ENCODE results near the gene TMEM273. TPM values are rescaled to one million over a fixed set of nuclear protein-coding genes. Genes with fewer than 3 reads are reported as not detected.
A peak's percentile ranks its signal among the peaks of the same experiment; 100 is the strongest.

TMEM273 gene
- total RNA-seq, 4 donors from 2014 or later: 2.7 to 16.2 (median 10.2) TPM

- Histone ChIP-seq H3K27me3 (no peaks in the 10 kb centered on the region), H3K4me3 (no peak overlapping the region), H3K9me3 (no peaks in the 10 kb centered on the region), H3K36me3 (no peaks in the 10 kb centered on the region), H3K4me1 (no peaks in the 10 kb centered on the region), H3K27ac (no peak overlapping the region)
- peak in 1 of 3 donors; percentile 14 for DNase-seq
- TF ChIP-seq POLR2A (IDR thresholded peaks at IDR 0.05) (no peak), CTCF (IDR thresholded peaks at IDR 0.05) (no peak)
Observed at GRCh38 chr10:49207936-49208487, 19.8 kb upstream of the TMEM273 start.

- DNase-seq: no peak
- Histone ChIP-seq H3K27ac (no peak overlapping the region), H3K9me3 (no peaks in the 10 kb centered on the region), H3K36me3 (no peaks in the 10 kb centered on the region), H3K27me3 (no peaks in the 10 kb centered on the region), H3K4me3 (no peak overlapping the region), H3K4me1 (no peaks in the 10 kb centered on the region)
- TF ChIP-seq CTCF (IDR thresholded peaks at IDR 0.05): no peak
- TF ChIP-seq POLR2A (IDR thresholded peaks at IDR 0.05): no peak
Observed at GRCh38 chr10:49207113-49207512, 18.9 kb upstream of the TMEM273 start.

GRCh38 chr10:49205206-49205605 is 17.0 kb upstream of the TMEM273 start:
- no peak overlapping the region for H3K4me3 ChIP-seq
- TF ChIP-seq POLR2A (IDR thresholded peaks at IDR 0.05): no peak
- no peak for TF ChIP-seq CTCF (IDR thresholded peaks at IDR 0.05)
- no peak for DNase-seq
- H3K36me3 ChIP-seq: no peaks in the 10 kb centered on the region
- H3K27ac ChIP-seq: no peak overlapping the region
- H3K9me3 ChIP-seq: no peaks in the 10 kb centered on the region
- H3K4me1 ChIP-seq: no peaks in the 10 kb centered on the region
- no peaks in the 10 kb centered on the region for H3K27me3 ChIP-seq

GRCh38 chr10:49204119-49204518 is 15.9 kb upstream of the TMEM273 start:
- H3K4me1 ChIP-seq: no peaks in the 10 kb centered on the region
- DNase-seq: no peak
- no peak overlapping the region for H3K4me3 ChIP-seq
- no peaks in the 10 kb centered on the region for H3K27me3 ChIP-seq
- H3K9me3 ChIP-seq: no peaks in the 10 kb centered on the region
- TF ChIP-seq POLR2A (IDR thresholded peaks at IDR 0.05) (no peak), CTCF (IDR thresholded peaks at IDR 0.05) (no peak)
- H3K36me3 ChIP-seq: no peaks in the 10 kb centered on the region
- no peak overlapping the region for H3K27ac ChIP-seq

- TF ChIP-seq CTCF (IDR thresholded peaks at IDR 0.05) (no peak), POLR2A (IDR thresholded peaks at IDR 0.05) (no peak)
- DNase-seq: no peak
- Histone ChIP-seq H3K9me3 (no peaks in the 10 kb centered on the region), H3K4me1 (no peaks in the 10 kb centered on the region), H3K27me3 (no peaks in the 10 kb centered on the region), H3K4me3 (no peak overlapping the region), H3K36me3 (no peaks in the 10 kb centered on the region), H3K27ac (no peak overlapping the region)
Observed at GRCh38 chr10:49202266-49202665, 14.1 kb upstream of the TMEM273 start.

GRCh38 chr10:49200854-49201253 is 12.7 kb upstream of the TMEM273 start:
- H3K27me3 ChIP-seq: no peaks in the 10 kb centered on the region
- H3K9me3 ChIP-seq: no peaks in the 10 kb centered on the region
- no peak for DNase-seq
- H3K4me1 ChIP-seq: no peaks in the 10 kb centered on the region
- no peak for TF ChIP-seq POLR2A (IDR thresholded peaks at IDR 0.05)
- no peak for TF ChIP-seq CTCF (IDR thresholded peaks at IDR 0.05)
- H3K4me3 ChIP-seq: no peak overlapping the region
- no peak overlapping the region for H3K27ac ChIP-seq
- H3K36me3 ChIP-seq: no peaks in the 10 kb centered on the region
